H9 (cell line): ENCODE data around the gene LLGL2. TPM values are rescaled to one million over a fixed set of nuclear protein-coding genes. Genes with fewer than 3 reads are reported as not detected.

Source experiments
- DNase-seq: peaks from one replicate; pipeline ENCODE4 v3.0.0-alpha.2; 2017
- H2AFZ ChIP-seq: one replicate; pipeline ENCODE4 v1.6.1; 2013; ENCODE audit warnings: mild to moderate bottlenecking, low read length, control low read depth, moderate library complexity
- H2AK5ac ChIP-seq: 2 replicates; pipeline ENCODE4 v1.6.1; 2013; ENCODE audit warnings: low read length, control low read depth, mixed read lengths; ENCODE audit not compliant: insufficient read length
- H2BK120ac ChIP-seq: one replicate; pipeline ENCODE4 v1.6.1; 2013; ENCODE audit warnings: low read depth, mild to moderate bottlenecking, low read length, control low read depth, inconsistent platforms; ENCODE audit not compliant: poor library complexity, severe bottlenecking
- H2BK12ac ChIP-seq: 2 replicates; pipeline ENCODE4 v1.6.1; 2013; ENCODE audit warnings: low read length, control low read depth, mixed read lengths, low read depth; ENCODE audit not compliant: insufficient read length
- H2BK15ac ChIP-seq: 2 replicates; pipeline ENCODE4 v1.6.1; 2013; ENCODE audit warnings: low read depth, low read length, control low read depth
- H2BK20ac ChIP-seq: one replicate; pipeline ENCODE4 v1.6.1; 2013; ENCODE audit warnings: low read depth, mild to moderate bottlenecking, low read length, control low read depth, inconsistent platforms; ENCODE audit not compliant: poor library complexity, severe bottlenecking
- H2BK5ac ChIP-seq: 2 replicates; pipeline ENCODE4 v1.6.1; 2013; ENCODE audit warnings: low read length, control low read depth, mixed read lengths; ENCODE audit not compliant: insufficient read length
- H3K14ac ChIP-seq: 2 replicates; pipeline ENCODE4 v1.6.1; 2013; ENCODE audit warnings: low read length, control low read depth; ENCODE audit not compliant: insufficient read depth
- H3K18ac ChIP-seq: 2 replicates; pipeline ENCODE4 v1.6.1; 2013; ENCODE audit warnings: low read depth, mild to moderate bottlenecking, mixed read lengths, low read length, control low read depth; ENCODE audit not compliant: insufficient read length
- H3K23ac ChIP-seq: 2 replicates; pipeline ENCODE4 v1.6.1; 2013; ENCODE audit warnings: low read length, control low read depth, mixed read lengths, low read depth; ENCODE audit not compliant: insufficient read length
- H3K23me2 ChIP-seq: 2 replicates; pipeline ENCODE4 v1.6.1; 2013; ENCODE audit warnings: low read depth, mild to moderate bottlenecking, mixed read lengths, low read length, control low read depth; ENCODE audit not compliant: insufficient read length, poor library complexity, severe bottlenecking
- H3K27ac ChIP-seq: 2 replicates; pipeline ENCODE4 v1.5.1; 2013; ENCODE audit warnings: low read length, control low read depth, mixed read lengths, low read depth; ENCODE audit not compliant: insufficient read length
- H3K27me3 ChIP-seq: 2 replicates; pipeline ENCODE4 v1.6.1; 2013; ENCODE audit warnings: low read length, control low read depth, inconsistent platforms; ENCODE audit not compliant: insufficient read depth
- H3K4ac ChIP-seq: 2 replicates; pipeline ENCODE4 v1.6.1; 2013; ENCODE audit warnings: low read depth, mild to moderate bottlenecking, control low read depth, inconsistent platforms, low read length, moderate library complexity
- H3K4me1 ChIP-seq: 2 replicates; pipeline ENCODE4 v1.6.1; 2013; ENCODE audit warnings: low read length, control low read depth, inconsistent platforms; ENCODE audit not compliant: insufficient read depth
- H3K4me2 ChIP-seq: 2 replicates; pipeline ENCODE4 v1.6.1; 2013; ENCODE audit warnings: low read length, control low read depth, mixed read lengths; ENCODE audit not compliant: insufficient read length, insufficient read depth
- H3K56ac ChIP-seq: 2 replicates; pipeline ENCODE4 v1.6.1; 2013; ENCODE audit warnings: low read depth, mild to moderate bottlenecking, mixed read lengths, low read length, control low read depth; ENCODE audit not compliant: insufficient read length
- H3K79me1 ChIP-seq: 2 replicates; pipeline ENCODE4 v1.6.1; 2013; ENCODE audit warnings: low read depth, mild to moderate bottlenecking, moderate library complexity, low read length, control low read depth, inconsistent platforms; ENCODE audit not compliant: insufficient read depth, poor library complexity, severe bottlenecking
- H3K79me2 ChIP-seq: 2 replicates; pipeline ENCODE4 v1.6.1; 2013; ENCODE audit warnings: low read length, control low read depth, inconsistent platforms; ENCODE audit not compliant: insufficient read depth
- H3K9ac ChIP-seq: 2 replicates; pipeline ENCODE4 v1.6.1; 2013; ENCODE audit warnings: low read length, control low read depth, mixed read lengths; ENCODE audit not compliant: insufficient read length; ENCODE audit errors: extremely low read depth
- H3K9me3 ChIP-seq: one replicate; pipeline ENCODE4 v1.6.1; 2013; ENCODE audit warnings: low read depth, low read length, inconsistent platforms; ENCODE audit not compliant: control insufficient read depth
- H3T11ph ChIP-seq: one replicate; pipeline ENCODE4 v1.6.1; 2013; ENCODE audit warnings: mild to moderate bottlenecking, low read length, control low read depth, inconsistent platforms
- H4K20me1 ChIP-seq: one replicate; pipeline ENCODE4 v1.6.1; 2013; ENCODE audit not compliant: control insufficient read depth, insufficient read length, insufficient read depth
- H4K5ac ChIP-seq: 2 replicates; pipeline ENCODE4 v1.6.1; 2013; ENCODE audit warnings: low read depth, mild to moderate bottlenecking, mixed read lengths, low read length, control low read depth; ENCODE audit not compliant: insufficient read length
- H4K8ac ChIP-seq: replicated peaks from 2 replicates; pipeline ENCODE4 v1.6.1; 2013; ENCODE audit warnings: low read length, control low read depth, mixed read lengths, low read depth; ENCODE audit not compliant: insufficient read length
- H4K91ac ChIP-seq: 2 replicates; pipeline ENCODE4 v1.6.1; 2013; ENCODE audit warnings: low read depth, mild to moderate bottlenecking, moderate library complexity, mixed read lengths, low read length, control low read depth; ENCODE audit not compliant: insufficient read length
- H3K27ac Mint-ChIP-seq, 3 experiments: 2 replicates in 2 of 3; 3 replicates in 1 of 3; pipeline ENCODE4 v1.8.0; 2020 to 2021; ENCODE audit warnings: mixed read lengths in 3 of 3, mild to moderate bottlenecking in 1 of 3, moderate library complexity in 1 of 3
- H3K27me3 Mint-ChIP-seq: 2 replicates; pipeline ENCODE4 v1.8.0; 2021; ENCODE audit warnings: low read depth, mild to moderate bottlenecking, moderate library complexity, mixed read lengths
- H3K36me3 Mint-ChIP-seq, 3 experiments: 2 replicates in 2 of 3; 3 replicates in 1 of 3; pipeline ENCODE4 v1.8.0; 2020 to 2021; ENCODE audit warnings: low read depth in 3 of 3, mixed read lengths in 3 of 3; ENCODE audit not compliant: insufficient read depth in 1 of 3
- H3K4me1 Mint-ChIP-seq, 2 experiments: 2 replicates each; pipeline ENCODE4 v1.8.0; 2020; ENCODE audit warnings: mixed read lengths in 2 of 2
- H3K4me3 Mint-ChIP-seq, 2 experiments: 2 replicates in 1 of 2; 3 replicates in 1 of 2; pipeline ENCODE4 v1.8.0; 2020 to 2021; ENCODE audit warnings: mild to moderate bottlenecking in 2 of 2, mixed read lengths in 2 of 2, moderate library complexity in 1 of 2
- H3K9me3 Mint-ChIP-seq, 2 experiments: 2 replicates in 1 of 2; 3 replicates in 1 of 2; pipeline ENCODE4 v1.8.0; 2020; ENCODE audit warnings: mild to moderate bottlenecking in 2 of 2, mixed read lengths in 2 of 2, moderate library complexity in 1 of 2
- CTCF ChIP-seq: fragments of 200-600 bp; sonication (generic); conservative IDR thresholded peaks from 3 replicates; pipeline ENCODE4 v1.8.0; 2021; ENCODE audit warnings: antibody characterized with exemption, mild to moderate bottlenecking
- WGBS: extraction: QIAGEN DNeasy Blood & Tissue Kit; methylation state at CpG from one replicate; pipeline ENCODE4 v1.1.7; 2013; ENCODE audit warnings: missing lambda C conversion rate, low lambda C conversion rate, mixed read lengths; ENCODE audit not compliant: insufficient read length; ENCODE audit errors: extremely low coverage; 5-methylcytosine and 5-hydroxymethylcytosine counted together
- total RNA-seq: library from RNA; stranded (reverse); gene quantifications from 2 replicates; pipeline ENCODE4 v1.2.1, GENCODE V29; 2021

LLGL2 gene
- total RNA-seq, 1 experiment from 2014 or later: 90.4 TPM

DNA sequence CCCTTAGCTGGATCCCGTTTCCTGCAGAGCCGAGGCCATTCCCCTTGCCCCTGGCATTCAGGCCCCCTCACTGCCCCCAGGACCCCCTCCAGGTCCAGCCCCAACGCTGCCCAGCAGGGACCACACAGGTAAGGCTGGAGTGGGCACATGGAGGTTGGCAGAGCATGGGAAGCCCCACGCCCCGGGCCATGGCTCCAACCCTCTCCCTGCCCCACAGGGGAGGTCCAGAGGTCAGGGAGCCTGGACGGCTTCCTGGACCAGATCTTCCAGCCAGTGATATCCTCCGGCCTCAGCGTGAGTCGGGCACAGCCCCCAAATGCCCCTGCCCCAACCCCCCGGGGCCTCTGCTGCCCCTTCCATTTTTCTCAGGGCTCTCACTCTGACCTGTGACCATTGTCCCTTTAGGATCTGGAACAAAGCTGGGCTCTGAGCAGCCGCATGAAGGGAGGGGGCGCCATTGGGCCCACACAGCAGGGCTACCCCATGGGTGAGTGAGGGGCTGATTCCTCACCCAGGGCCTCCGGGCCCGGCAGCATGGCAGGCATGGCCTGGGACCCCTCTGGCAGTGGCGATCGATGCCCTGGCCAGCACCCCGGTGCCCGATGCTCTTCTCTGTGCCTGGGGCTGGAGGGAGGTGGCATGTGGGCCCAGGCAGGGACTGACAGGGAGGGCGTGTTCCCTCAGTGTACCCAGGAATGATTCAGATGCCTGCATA is 89.2 kb downstream of the LLGL2 start:
- TF ChIP-seq CTCF: no peak; the same call in 2 of the 3 replicates
- Histone ChIP-seq H3K56ac (no peak overlapping the region), H2BK20ac (no peak overlapping the region), H3K27me3 (no peaks in the 10 kb centered on the region), H2AK5ac (no peak overlapping the region), H3K4ac (no peak overlapping the region), H4K20me1 (no peaks in the 10 kb centered on the region), H3K23me2 (no peaks in the 10 kb centered on the region), H3K79me1 (no peaks in the 10 kb centered on the region), H4K5ac (no peak overlapping the region), H4K8ac (no peak overlapping the region), H4K91ac (no peak overlapping the region), H3K4me1 (no peaks in the 10 kb centered on the region), H2AFZ (no peak overlapping the region), H3K14ac (no peak overlapping the region), H3T11ph (no peak overlapping the region), H2BK15ac (no peak overlapping the region), H3K23ac (no peak overlapping the region), H3K27ac (no peak overlapping the region), H2BK5ac (no peak overlapping the region), H2BK120ac (no peak overlapping the region), H2BK12ac (no peak overlapping the region), H3K79me2 (no peaks in the 10 kb centered on the region), H3K9ac (no peak overlapping the region), H3K4me2 (no peak overlapping the region), H3K18ac (no peak overlapping the region), H3K9me3 (no peaks in the 10 kb centered on the region)
- no peak for DNase-seq
- Mint-ChIP-seq H3K4me1 (peaks cover 0 to 3% of the 10 kb centered on the region in 2 experiments; a peak in 1 of 4 replicates), H3K9me3 (no peaks in the 10 kb centered on the region), H3K27me3 (no peaks in the 10 kb centered on the region), H3K4me3 (no peak overlapping the region), H3K36me3 (no peaks in the 10 kb centered on the region), H3K27ac (no peak overlapping the region)
- no CpG with 5 or more reads among the region's 19 CpGs for WGBS
